PC-3 (cell line): ENCODE measurements around the gene PPP1R1B. TPM values are rescaled to one million over a fixed set of nuclear protein-coding genes. Genes with fewer than 3 reads are reported as not detected.

Experiments
- ATAC-seq: fragments of 200-7000 bp; cut with Tn5 transposase; 2 replicates; pipeline ENCODE4 v1.9.1; 2020; ENCODE audit warnings: mild to moderate bottlenecking, moderate library complexity
- BruUV-seq: library from RNA; stranded (reverse); fragments of 400-500 nt; replicated peaks from 2 replicates; lab custom pipeline; 2021; lab: Mats Ljungman, UMichigan
- CTCF ChIA-PET: fragments of 300-600 bp; sonication (Branson Sonifier 250); formaldehyde crosslinking; loops from one replicate; lab custom pipeline; 2022; ENCODE audit warnings: antibody characterized with exemption; lab: Charles Lee
- POLR2A ChIA-PET: fragments of 300-600 bp; sonication (Branson Sonifier 250); formaldehyde crosslinking; loops from one replicate; lab custom pipeline; 2022; ENCODE audit warnings: antibody characterized with exemption; ENCODE audit not compliant: unreplicated experiment; lab: Charles Lee
- DNase-seq: peaks from one replicate; pipeline ENCODE4 v3.0.0-alpha.2; 2015
- H2AFZ ChIP-seq: fragments of 300-600 bp; sonication (generic); 2 replicates; pipeline ENCODE4 v1.6.0; 2016; ENCODE audit warnings: antibody characterized with exemption, low read length
- H3F3A ChIP-seq: fragments of 300-600 bp; sonication (generic); one replicate; pipeline ENCODE4 v1.6.0; 2017; ENCODE audit warnings: antibody characterized with exemption, low read length, control low read depth, mild to moderate bottlenecking; ENCODE audit not compliant: unreplicated experiment
- H3K27ac ChIP-seq: fragments of 300-600 bp; sonication (generic); 2 replicates; pipeline ENCODE4 v1.5.1; 2016; ENCODE audit warnings: mild to moderate bottlenecking, low read length
- H3K27me3 ChIP-seq: fragments of 300-600 bp; sonication (generic); 2 replicates; pipeline ENCODE4 v1.6.1; 2016; ENCODE audit warnings: low read length, mixed read lengths
- H3K36me3 ChIP-seq: fragments of 300-600 bp; sonication (generic); 2 replicates; pipeline ENCODE4 v1.6.1; 2016; ENCODE audit warnings: low read depth, mixed run types, low read length, mixed read lengths
- H3K4me1 ChIP-seq: fragments of 300-600 bp; sonication (generic); 2 replicates; pipeline ENCODE4 v1.5.1; 2016; ENCODE audit warnings: low read length; ENCODE audit not compliant: insufficient read depth
- H3K4me2 ChIP-seq: fragments of 300-600 bp; sonication (generic); 2 replicates; pipeline ENCODE4 v1.6.0; 2016; ENCODE audit warnings: low read length
- H3K4me3 ChIP-seq: fragments of 300-600 bp; sonication (generic); 2 replicates; pipeline ENCODE4 v1.5.1; 2016; ENCODE audit warnings: mild to moderate bottlenecking, low read length, mixed read lengths
- H3K79me2 ChIP-seq: fragments of 300-600 bp; sonication (generic); 2 replicates; pipeline ENCODE4 v1.6.1; 2017; ENCODE audit warnings: low read length, mixed read lengths
- H3K9ac ChIP-seq: fragments of 300-600 bp; sonication (generic); 2 replicates; pipeline ENCODE4 v1.6.0; 2016; ENCODE audit warnings: mild to moderate bottlenecking, low read length
- H3K9me2 ChIP-seq: fragments of 300-600 bp; sonication (generic); replicated peaks from 2 replicates; pipeline ENCODE4 v1.6.1; 2016; ENCODE audit warnings: mixed run types, low read length, mixed read lengths
- H3K9me3 ChIP-seq: fragments of 300-600 bp; sonication (generic); 2 replicates; pipeline ENCODE4 v1.6.1; 2016; ENCODE audit warnings: low read length, mixed read lengths
- H4K20me1 ChIP-seq: fragments of 300-600 bp; sonication (generic); 2 replicates; pipeline ENCODE4 v1.6.1; 2016; ENCODE audit warnings: low read length, mixed read lengths
- CTCF ChIP-seq: fragments of 300-600 bp; sonication (generic); conservative IDR thresholded peaks from 2 replicates; pipeline ENCODE4 v1.5.1; 2017; ENCODE audit warnings: antibody characterized with exemption, low read depth, mild to moderate bottlenecking, low read length
- EZH2 ChIP-seq: fragments of 300-600 bp; sonication (generic); IDR thresholded peaks from one replicate; pipeline ENCODE4 v1.6.1; 2017; ENCODE audit warnings: antibody characterized with exemption, mild to moderate bottlenecking, low read length; ENCODE audit not compliant: unreplicated experiment
- EZH2phosphoT487 ChIP-seq: fragments of 300-600 bp; sonication (generic); IDR thresholded peaks from 2 replicates; pipeline ENCODE4 v1.6.1; 2018; ENCODE audit warnings: mild to moderate bottlenecking, antibody characterized with exemption, low read length, borderline replicate concordance
- intact Hi-C: fragments of 100-400 bp; cut with micrococcal nuclease; formaldehyde crosslinking; loops from 2 replicates; pipeline ENCODE4 v1.9.0; 2023
- total RNA-seq: library from RNA; depleted of rRNA; stranded (reverse); fragments of >200 nt; gene quantifications from 2 replicates; pipeline ENCODE4 v1.2.3, GENCODE V29; 2014

PPP1R1B gene
- total RNA-seq, 1 experiment from 2014 or later = 3.1 TPM

- CTCF ChIA-PET = interaction anchor here (1.1 kb wide), 1 partner anchor 48 kb away, joined by 4 read pairs; no protein-coding TSS in a partner anchor
- no peak for DNase-seq
- Histone ChIP-seq H3F3A (no peaks in the 10 kb centered on the region), H3K4me2 (no peak overlapping the region), H3K27me3 (no peaks in the 10 kb centered on the region), H3K9me3 (no peaks in the 10 kb centered on the region), H3K27ac (no peak overlapping the region), H3K9me2 (no peaks in the 10 kb centered on the region), H3K79me2 (no peaks in the 10 kb centered on the region), H3K4me3 (no peak overlapping the region), H3K9ac (no peak overlapping the region), H3K36me3 (no peaks in the 10 kb centered on the region), H2AFZ (no peak overlapping the region), H4K20me1 (no peaks in the 10 kb centered on the region), H3K4me1 (peaks cover 15% of the 10 kb centered on the region; the same call in 1 of the 2 replicates)
- no peak for ATAC-seq
- POLR2A ChIA-PET = no interaction called here
- no TSS peak for BruUV-seq
- no peak for TF ChIP-seq CTCF
- no peak for TF ChIP-seq EZH2
- TF ChIP-seq EZH2phosphoT487 = no peak
- intact Hi-C loops = no loop called here
These were observed 44.0 kb downstream of the PPP1R1B start for GRCh38 chr17:39670746-39671145.

- POLR2A ChIA-PET = no interaction called here
These were observed 45.1 kb downstream of the PPP1R1B start for GRCh38 chr17:39671651-39672521.

More at GRCh38 chr17:39671651-39672521, 45.1 kb downstream of the PPP1R1B start:
- H3K4me3 ChIP-seq = no peak overlapping the region
- H3K4me1 ChIP-seq = peaks cover 15% of the 10 kb centered on the region; the same call in 1 of the 2 replicates
- intact Hi-C loops = no loop called here
- H3K9ac ChIP-seq = no peak overlapping the region
- H3K9me3 ChIP-seq = no peaks in the 10 kb centered on the region
- no peak overlapping the region for H3K27ac ChIP-seq
- H3K36me3 ChIP-seq = no peaks in the 10 kb centered on the region
- CTCF ChIA-PET = interaction anchor here (0.6 to 1.2 kb wide), 3 partner anchors 18 to 50 kb away, joined by 3 to 4 read pairs (median 3); no protein-coding TSS in a partner anchor
- H3K9me2 ChIP-seq = no peaks in the 10 kb centered on the region
- ATAC-seq (peak; percentile 51), DNase-seq (peak; percentile 25)
- no peaks in the 10 kb centered on the region for H3K27me3 ChIP-seq
- no peak for TF ChIP-seq EZH2
- peak; percentile 63 for TF ChIP-seq CTCF
- H3K79me2 ChIP-seq = no peaks in the 10 kb centered on the region
- H2AFZ ChIP-seq = no peak overlapping the region
- no TSS peak for BruUV-seq
- H3F3A ChIP-seq = no peaks in the 10 kb centered on the region
- no peaks in the 10 kb centered on the region for H4K20me1 ChIP-seq
- no peak overlapping the region for H3K4me2 ChIP-seq
